HL-60 (cell line): Measurements from ENCODE around the gene PCCA.

ENCODE experiments used
- GABPA ChIP-seq: IDR thresholded peaks from 2 replicates; pipeline ENCODE4 v1.6.1; 2012; ENCODE audit warnings: low read depth
- POLR2AphosphoS5 ChIP-seq: IDR thresholded peaks from 2 replicates; pipeline ENCODE4 v1.6.1; 2012; ENCODE audit warnings: low read depth
- SPI1 ChIP-seq: IDR thresholded peaks from 2 replicates; pipeline ENCODE4 v1.6.1; 2012; ENCODE audit warnings: low read depth, mild to moderate bottlenecking, borderline replicate concordance
- TF ChIP-seq, protein P1 (sequence below): IDR thresholded peaks from one replicate; pipeline ENCODE4 v1.5.1; 2011; ENCODE audit warnings: low read length, control low read depth, inconsistent platforms; ENCODE audit not compliant: insufficient read depth
- TF ChIP-seq, protein P2 (sequence below): IDR thresholded peaks from 2 replicates; pipeline ENCODE4 v1.6.1; 2012; ENCODE audit warnings: low read depth; ENCODE audit not compliant: insufficient replicate concordance

DNA sequence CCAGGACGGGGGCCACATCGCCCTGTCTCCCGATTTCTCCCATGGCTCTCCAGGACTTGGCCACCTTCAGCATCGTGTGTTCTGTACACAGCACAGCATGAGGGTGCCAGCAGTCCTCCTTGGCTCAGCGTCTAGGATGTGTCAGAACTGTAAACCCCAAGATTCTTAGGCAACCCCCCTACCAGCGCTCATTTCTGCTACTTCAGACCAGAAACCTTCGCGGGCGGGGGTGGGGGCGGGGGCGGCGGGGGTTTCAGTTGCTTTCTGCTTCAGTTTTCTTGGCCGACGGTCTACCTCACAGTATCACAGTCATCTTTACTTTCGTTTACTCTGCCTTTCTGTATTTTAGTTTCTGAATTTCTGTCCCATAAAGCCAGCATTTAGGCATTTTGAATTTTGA lies 417.3 kb downstream of the PCCA start:
- TF ChIP-seq, protein P1, sequence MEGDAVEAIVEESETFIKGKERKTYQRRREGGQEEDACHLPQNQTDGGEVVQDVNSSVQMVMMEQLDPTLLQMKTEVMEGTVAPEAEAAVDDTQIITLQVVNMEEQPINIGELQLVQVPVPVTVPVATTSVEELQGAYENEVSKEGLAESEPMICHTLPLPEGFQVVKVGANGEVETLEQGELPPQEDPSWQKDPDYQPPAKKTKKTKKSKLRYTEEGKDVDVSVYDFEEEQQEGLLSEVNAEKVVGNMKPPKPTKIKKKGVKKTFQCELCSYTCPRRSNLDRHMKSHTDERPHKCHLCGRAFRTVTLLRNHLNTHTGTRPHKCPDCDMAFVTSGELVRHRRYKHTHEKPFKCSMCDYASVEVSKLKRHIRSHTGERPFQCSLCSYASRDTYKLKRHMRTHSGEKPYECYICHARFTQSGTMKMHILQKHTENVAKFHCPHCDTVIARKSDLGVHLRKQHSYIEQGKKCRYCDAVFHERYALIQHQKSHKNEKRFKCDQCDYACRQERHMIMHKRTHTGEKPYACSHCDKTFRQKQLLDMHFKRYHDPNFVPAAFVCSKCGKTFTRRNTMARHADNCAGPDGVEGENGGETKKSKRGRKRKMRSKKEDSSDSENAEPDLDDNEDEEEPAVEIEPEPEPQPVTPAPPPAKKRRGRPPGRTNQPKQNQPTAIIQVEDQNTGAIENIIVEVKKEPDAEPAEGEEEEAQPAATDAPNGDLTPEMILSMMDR, result no peak
- no peak for TF ChIP-seq POLR2AphosphoS5
- TF ChIP-seq SPI1, result no peak
- TF ChIP-seq, protein P2, sequence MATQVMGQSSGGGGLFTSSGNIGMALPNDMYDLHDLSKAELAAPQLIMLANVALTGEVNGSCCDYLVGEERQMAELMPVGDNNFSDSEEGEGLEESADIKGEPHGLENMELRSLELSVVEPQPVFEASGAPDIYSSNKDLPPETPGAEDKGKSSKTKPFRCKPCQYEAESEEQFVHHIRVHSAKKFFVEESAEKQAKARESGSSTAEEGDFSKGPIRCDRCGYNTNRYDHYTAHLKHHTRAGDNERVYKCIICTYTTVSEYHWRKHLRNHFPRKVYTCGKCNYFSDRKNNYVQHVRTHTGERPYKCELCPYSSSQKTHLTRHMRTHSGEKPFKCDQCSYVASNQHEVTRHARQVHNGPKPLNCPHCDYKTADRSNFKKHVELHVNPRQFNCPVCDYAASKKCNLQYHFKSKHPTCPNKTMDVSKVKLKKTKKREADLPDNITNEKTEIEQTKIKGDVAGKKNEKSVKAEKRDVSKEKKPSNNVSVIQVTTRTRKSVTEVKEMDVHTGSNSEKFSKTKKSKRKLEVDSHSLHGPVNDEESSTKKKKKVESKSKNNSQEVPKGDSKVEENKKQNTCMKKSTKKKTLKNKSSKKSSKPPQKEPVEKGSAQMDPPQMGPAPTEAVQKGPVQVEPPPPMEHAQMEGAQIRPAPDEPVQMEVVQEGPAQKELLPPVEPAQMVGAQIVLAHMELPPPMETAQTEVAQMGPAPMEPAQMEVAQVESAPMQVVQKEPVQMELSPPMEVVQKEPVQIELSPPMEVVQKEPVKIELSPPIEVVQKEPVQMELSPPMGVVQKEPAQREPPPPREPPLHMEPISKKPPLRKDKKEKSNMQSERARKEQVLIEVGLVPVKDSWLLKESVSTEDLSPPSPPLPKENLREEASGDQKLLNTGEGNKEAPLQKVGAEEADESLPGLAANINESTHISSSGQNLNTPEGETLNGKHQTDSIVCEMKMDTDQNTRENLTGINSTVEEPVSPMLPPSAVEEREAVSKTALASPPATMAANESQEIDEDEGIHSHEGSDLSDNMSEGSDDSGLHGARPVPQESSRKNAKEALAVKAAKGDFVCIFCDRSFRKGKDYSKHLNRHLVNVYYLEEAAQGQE, result no peak
- no peak for TF ChIP-seq GABPA
